Left lobe of liver (tissue), 2 donors: ENCODE measurements around the gene ADGRE1. TPM values are rescaled to one million over a fixed set of nuclear protein-coding genes. Genes with fewer than 3 reads are reported as not detected.
"Not testable (repeated sequence)": the region's sequence is repeated elsewhere in the genome, so short reads cannot be mapped to it uniquely, and the experiment has no call there.

Experiments used
- ATAC-seq: fragments of 200-7000 bp; cut with Tn5 transposase; one replicate; pipeline ENCODE4 v1.9.1; 2020; ENCODE audit warnings: mild to moderate bottlenecking, moderate library complexity
- DNase-seq: peaks from one replicate; pipeline ENCODE4 v3.0.0-alpha.2; 2020; ENCODE audit warnings: low spot score
- total RNA-seq: library from RNA; stranded (reverse); gene quantifications from one replicate; pipeline ENCODE4 v1.2.1, GENCODE V29; 2021
- donor health status: DM: no; HTN: no; CAD: no; lungs with moderate emphysema.
- donor health status: DM: no; HTN: yes; CAD: no.

The ADGRE1 gene
- 0.88 TPM for total RNA-seq

DNA sequence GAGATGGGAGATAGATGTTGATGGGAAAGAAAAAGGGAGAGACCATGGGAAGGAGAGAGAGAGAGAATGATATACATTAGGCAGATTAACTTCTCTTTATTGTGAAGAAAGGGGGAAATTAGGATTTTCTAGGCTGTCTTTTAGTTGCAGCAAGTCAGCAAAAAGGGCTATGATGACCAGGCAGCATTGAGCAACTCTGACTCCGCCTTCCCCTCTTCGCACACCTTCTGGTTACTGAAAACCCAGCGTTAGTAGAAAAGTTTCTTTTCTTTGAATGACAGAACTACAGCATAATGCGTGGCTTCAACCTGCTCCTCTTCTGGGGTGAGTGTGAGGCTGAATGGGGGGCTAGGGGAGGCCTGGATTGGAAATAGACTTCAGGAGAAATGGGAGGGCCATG is at the start of gene ADGRE1:
Gene ADGRE1 (plus strand): TSS at position 264 of the 400 bp plus-strand sequence. CDS start 30 bp downstream, at position 294.
- ATAC-seq, result peak; percentile 31
- DNase-seq, result no peak

DNA sequence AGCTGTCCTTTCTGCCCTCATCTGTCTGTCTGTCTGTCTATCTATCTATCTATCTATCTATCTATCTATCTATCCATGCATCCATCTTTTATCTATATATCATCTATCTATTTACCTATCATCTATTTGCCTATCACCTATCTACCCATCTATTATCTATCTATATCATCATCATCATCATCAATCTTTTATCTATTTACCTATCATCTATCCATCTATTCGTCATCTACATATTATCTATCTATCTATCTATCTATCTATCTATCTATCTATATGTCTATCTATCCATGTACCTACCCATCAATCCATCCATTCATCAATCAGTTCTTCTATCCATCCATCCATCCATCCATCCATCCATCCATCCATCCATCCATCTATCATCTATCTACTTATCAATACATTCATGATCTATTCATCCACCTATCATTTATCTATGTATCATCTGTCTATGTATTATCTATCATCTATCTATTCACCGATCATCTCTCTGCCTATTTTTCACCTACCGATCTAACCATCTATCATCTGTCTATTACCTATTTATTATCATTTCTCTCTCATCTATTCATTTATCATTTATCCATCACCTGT is 49.2 kb upstream of the ADGRE1 start:
- ATAC-seq, result no peak
- DNase-seq, result no peak

GRCh38 chr19:6842871-6843607 is 44.3 kb upstream of the ADGRE1 start:
- no peak for ATAC-seq
- DNase-seq, result no peak

DNA sequence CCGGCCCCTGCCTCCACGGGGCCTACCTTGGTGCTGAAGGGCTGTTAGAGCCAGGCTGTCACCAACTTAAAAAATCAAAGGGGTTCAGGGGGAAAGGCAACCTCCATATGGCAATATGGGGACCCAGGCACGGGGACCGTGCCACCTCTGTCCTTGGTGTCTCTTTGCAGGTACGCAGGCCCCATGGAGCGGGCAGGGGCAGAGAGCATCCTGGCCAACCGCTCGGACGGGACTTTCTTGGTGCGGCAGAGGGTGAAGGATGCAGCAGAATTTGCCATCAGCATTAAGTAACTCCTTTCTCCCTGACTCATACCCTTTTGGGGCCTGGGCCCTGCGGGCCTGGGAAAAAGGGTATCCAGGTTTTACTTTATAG is 39.6 kb upstream of the ADGRE1 start:
- no peak for ATAC-seq
- DNase-seq, result no peak

GRCh38 chr19:6848986-6849385 is 38.4 kb upstream of the ADGRE1 start:
- ATAC-seq, result no peak
- DNase-seq, result no peak

GRCh38 chr19:6849876-6850275 is 37.5 kb upstream of the ADGRE1 start:
- ATAC-seq (no peak), DNase-seq (no peak)

DNA sequence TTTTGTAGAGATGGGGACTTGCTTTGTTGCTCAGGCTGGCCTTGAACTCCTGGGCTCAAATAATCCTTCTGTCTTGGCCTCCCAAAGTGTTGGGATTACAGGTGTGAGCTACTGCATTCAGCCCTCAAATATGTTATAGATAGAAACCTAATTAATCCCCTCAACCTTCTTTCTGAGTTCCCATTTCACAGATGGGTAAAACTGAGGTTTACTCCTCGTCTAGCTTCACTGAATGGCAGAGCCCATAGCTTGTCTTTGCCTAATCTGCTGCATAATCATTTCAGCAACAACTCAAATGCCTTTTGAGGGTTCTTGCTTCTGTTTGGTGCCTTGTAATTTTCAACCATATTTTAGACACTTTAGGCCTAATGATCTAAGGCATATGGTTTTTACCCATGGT is 36.0 kb upstream of the ADGRE1 start:
- ATAC-seq (no peak), DNase-seq (no peak)

GRCh38 chr19:6852001-6852400 is 35.4 kb upstream of the ADGRE1 start:
- no peak for DNase-seq

DNA sequence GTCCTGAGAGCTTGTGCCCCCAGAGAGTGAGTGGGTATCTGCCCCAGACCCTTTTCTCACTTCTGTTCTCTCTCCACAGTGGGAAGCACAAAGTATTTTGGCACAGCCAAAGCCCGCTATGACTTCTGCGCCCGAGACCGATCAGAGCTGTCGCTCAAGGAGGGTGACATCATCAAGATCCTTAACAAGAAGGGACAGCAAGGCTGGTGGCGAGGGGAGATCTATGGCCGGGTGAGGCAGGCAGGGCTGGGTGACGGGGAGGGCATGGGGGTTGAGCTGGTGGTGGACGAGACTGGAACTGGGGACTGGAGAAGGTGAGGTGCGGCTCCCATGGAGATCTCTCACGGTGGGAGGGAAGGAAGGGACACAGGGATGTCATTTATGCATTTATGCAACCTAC is 33.5 kb upstream of the ADGRE1 start:
- ATAC-seq (no peak), DNase-seq (no peak)

More at GRCh38 chr19:6852001-6852400, 35.4 kb upstream of the ADGRE1 start:
- ATAC-seq, result no peak

DNA sequence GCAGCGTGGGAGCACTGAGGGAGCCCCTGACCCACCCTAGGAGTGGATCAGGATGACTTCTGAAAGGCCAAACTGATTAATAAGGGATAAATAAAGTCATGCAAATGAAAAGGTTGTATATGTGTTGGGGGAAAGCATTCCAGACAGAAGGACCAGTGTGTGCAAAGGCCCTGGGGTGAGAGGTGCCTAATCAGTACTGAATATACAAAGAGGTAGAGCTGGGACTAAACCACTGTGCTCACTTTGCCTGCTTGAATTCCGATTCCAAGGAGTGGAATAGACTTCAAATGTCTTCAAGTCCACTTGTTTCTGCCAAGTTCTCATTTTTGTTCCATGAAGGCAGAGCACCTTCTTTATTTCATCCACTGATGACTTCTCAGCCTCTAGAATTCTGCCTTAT is 32.6 kb upstream of the ADGRE1 start:
- no peak for ATAC-seq
- DNase-seq, result no peak

- ATAC-seq (peak; percentile 37), DNase-seq (no peak)
These were observed 30.5 kb upstream of the ADGRE1 start for GRCh38 chr19:6856749-6857372.

GRCh38 chr19:6861683-6862286 is 25.6 kb upstream of the ADGRE1 start:
- DNase-seq (no peak), ATAC-seq (no peak)

GRCh38 chr19:6862673-6863078 is 24.7 kb upstream of the ADGRE1 start:
- peak; percentile 91 for ATAC-seq
- DNase-seq, result peak; percentile 80

DNA sequence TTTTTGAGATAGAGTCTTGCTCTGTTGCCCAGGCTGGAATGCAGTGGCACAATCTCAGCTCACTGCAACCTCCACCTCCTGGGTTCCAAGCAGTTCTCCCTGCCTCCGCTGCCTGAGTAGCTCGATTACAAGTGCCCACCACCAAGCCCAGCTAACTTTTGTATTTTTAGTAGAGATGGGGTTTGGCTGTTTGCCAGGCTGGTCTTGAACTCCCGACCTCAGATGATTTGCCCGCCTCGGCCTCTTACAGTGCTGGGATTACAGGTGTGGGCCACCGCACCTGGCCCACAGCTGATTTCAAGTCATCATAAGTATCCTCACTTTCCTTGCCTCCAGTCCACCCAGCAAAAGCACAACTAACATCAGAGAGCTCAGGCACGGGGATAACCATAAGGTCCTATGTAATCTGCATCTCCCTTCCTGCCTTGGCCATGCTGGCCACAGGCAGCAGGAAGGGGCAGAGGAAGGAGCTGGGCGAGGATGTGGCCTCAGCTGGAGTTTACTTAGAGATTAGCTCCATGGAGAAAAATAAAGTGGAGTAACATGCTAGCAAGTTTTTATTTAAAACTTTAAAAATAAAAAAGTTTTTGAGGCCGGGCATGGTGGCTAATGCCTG is 22.9 kb upstream of the ADGRE1 start:
- ATAC-seq (no peak), DNase-seq (no peak)

DNA sequence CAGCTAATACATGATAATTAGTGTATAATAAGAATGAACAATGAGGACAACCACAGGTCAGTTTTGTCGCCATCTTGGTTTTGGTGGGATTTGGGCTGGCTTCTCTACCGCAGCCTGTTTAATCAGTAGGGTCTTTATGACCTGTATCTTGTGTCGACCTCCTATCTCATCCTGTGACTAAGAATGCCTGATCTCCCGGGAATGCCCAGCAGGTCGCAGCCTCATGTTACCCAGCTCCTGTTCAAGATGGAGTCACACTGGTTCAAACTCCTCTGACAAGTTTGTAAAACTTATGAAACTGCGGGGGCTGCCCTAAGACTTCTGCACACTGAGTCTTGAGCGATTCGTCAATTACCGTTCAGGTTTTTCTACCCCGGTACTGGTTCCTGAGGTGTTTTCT is 21.5 kb upstream of the ADGRE1 start:
- no peak for DNase-seq
- ATAC-seq, result no peak

DNA sequence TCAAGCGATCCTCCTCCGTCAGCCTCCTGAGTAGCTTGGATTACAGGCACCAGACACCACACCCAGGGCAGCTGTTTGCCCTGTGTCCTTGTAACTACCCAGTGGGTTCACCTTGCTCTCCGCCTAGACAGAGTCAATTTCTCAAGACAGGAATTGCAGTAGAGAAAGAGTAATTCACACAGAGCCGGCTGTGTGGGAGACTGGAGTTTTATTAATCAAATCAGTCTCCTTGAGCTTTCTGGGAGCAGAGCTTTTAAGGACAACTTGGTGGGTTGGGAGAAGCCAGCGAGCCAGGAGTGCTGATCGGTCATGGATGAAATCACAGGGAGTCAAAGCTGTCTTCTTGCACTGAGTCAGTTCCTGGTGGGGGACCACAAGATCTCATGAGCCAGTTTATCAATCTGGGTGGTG is 20.6 kb upstream of the ADGRE1 start:
- ATAC-seq, result no peak
- DNase-seq, result no peak

DNA sequence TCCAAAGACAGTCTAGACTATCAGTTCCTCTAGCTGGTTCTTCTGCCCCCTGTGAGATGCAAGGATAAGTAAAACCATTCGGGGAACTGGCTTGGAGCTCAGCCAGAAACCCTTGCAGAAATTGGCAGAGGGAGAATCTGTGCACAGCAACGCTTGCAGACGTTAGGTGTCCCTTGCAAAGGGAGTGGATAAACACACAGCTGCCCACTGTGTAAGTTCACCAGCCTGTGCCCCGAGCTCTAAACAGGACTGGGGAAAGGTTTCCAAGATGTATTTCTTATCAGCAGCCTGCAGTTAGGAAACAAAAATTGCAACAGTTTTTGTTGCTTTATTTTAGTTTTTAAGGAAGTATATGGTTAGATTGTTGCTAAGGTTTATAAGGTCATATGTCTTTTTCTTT is 19.0 kb upstream of the ADGRE1 start:
- ATAC-seq (no peak), DNase-seq (no peak)

GRCh38 chr19:6869151-6869882 is 18.1 kb upstream of the ADGRE1 start:
- DNase-seq, ATAC-seq: not testable (repeated sequence)

DNA sequence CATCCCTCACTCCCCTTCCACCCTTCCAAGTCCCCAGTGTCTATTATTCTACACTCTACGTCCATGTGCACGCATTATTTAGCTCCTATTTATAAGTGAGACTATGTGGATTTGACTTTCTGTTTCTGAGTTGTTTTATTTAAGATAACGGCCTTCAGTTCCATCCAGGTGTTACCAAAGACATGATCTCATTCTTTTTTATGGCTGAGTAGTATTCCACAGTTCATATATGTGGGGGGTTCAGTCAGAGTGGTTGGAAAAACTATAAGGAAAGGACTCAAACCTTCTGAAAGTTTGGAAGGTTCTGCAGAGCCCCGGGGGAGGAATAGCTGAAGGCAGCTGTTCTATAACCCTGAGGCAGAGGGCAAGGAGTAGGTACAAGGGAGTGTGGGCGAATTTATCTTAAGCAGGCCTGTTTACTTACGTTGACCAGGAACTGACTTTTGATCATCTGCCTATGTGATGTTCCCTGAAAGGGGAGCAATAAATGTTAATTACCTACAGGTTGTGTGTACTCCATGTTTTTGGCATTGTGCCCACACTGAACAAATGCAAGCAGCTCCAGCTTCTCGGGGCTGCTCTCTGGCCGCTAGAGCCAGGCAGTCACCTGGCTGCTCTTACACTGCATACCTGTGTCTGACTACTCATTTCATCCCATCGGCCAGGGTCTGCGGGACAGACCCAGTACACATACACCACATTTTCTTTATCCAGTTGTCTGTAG is 13.5 kb upstream of the ADGRE1 start:
- ATAC-seq (no peak), DNase-seq (no peak)

GRCh38 chr19:6875218-6875617 is 12.2 kb upstream of the ADGRE1 start:
- DNase-seq (no peak), ATAC-seq (no peak)
